ENCODE results near the gene SKI. TPM values are rescaled to one million over a fixed set of nuclear protein-coding genes. Genes with fewer than 3 reads are reported as not detected.

SKI gene
- total and polyA plus RNA-seq, 2 of the 8 experiments (the other 6 are each of a cell fraction or from before 2014, with no cell fraction given) = 8.3 to 87.6 TPM

DNA sequence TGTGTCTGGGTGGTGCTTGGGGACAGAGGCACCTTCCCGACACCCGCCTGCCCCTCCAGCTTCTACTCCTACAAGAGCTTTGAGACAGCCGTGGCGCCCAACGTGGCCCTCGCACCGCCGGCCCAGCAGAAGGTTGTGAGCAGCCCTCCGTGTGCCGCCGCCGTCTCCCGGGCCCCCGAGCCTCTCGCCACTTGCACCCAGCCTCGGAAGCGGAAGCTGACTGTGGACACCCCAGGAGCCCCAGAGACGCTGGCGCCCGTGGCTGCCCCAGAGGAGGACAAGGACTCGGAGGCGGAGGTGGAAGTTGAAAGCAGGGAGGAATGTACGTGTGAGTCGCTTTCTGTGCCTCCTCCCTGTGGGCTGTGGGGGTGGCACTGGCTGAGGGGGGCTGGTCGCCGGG lies 75.7 kb downstream of the SKI start:
- POLR2A ChIA-PET (ENCODE audit: partially characterized antibody) = interaction anchor here (0.8 to 1.8 kb wide), 8 partner anchors 8 to 78 kb away, joined by 3 to 5 read pairs (median 3); no protein-coding TSS in a partner anchor
- peaks cover 10 to 39% of the 10 kb centered on the region in 2 experiments for H4K20me1 ChIP-seq (replicated peaks in 1 of 2; ENCODE audit: control insufficient read depth in 1 of 2, insufficient read depth in 2 of 2, low read length in 2 of 2)
- no peak overlapping the region for H2BK120ac ChIP-seq (replicated peaks; ENCODE audit: low read depth, low read length)
- TF ChIP-seq TBP (IDR thresholded peaks at IDR 0.05; ENCODE audit: low read depth, low read length) = no peak
- TF ChIP-seq POLR2A (IDR thresholded peaks at IDR 0.05; ENCODE audit: control extremely low read depth in 1 of 2, low read depth in 2 of 2, low read length in 2 of 2) = no peak
- TF ChIP-seq POLR2AphosphoS5 (IDR thresholded peaks at IDR 0.05; ENCODE audit: low read depth, low read length) = no peak
- no peak for TF ChIP-seq TCF12 (IDR thresholded peaks at IDR 0.05; ENCODE audit: low read depth, low read length)
- no peak for TF ChIP-seq RXRA (IDR thresholded peaks at IDR 0.05; ENCODE audit: insufficient read depth, low read depth, low read length)
- no peak for TF ChIP-seq ZNF274 (IDR thresholded peaks at IDR 0.05; ENCODE audit: borderline replicate concordance, extremely low read depth, low read length)
- TF ChIP-seq POU5F1 (IDR thresholded peaks at IDR 0.05; ENCODE audit: low read depth, low read length) = no peak
- TF ChIP-seq JUN (IDR thresholded peaks at IDR 0.05; ENCODE audit: low read depth, low read length) = no peak
- TF ChIP-seq TEAD4 (IDR thresholded peaks at IDR 0.05; ENCODE audit: low read depth, low read length) = no peak
- no peak for TF ChIP-seq CBX8 (IDR thresholded peaks at IDR 0.05; ENCODE audit: borderline replicate concordance, low read depth, low read length)
- no peak for TF ChIP-seq CREB1 (IDR thresholded peaks at IDR 0.05)
- TF ChIP-seq SAP30 (IDR thresholded peaks at IDR 0.05; ENCODE audit: insufficient read depth, insufficient replicate concordance, low read length) = no peak
- TF ChIP-seq, protein P1, sequence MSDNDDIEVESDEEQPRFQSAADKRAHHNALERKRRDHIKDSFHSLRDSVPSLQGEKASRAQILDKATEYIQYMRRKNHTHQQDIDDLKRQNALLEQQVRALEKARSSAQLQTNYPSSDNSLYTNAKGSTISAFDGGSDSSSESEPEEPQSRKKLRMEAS (IDR thresholded peaks at IDR 0.05) = no peak
- no peak for TF ChIP-seq SIN3A (conservative IDR thresholded peaks at IDR 0.05 in 1 of 2, IDR thresholded peaks at IDR 0.05 in 1 of 2; ENCODE audit: low read depth in 1 of 2, low read length in 2 of 2)
- TF ChIP-seq BCL11A (IDR thresholded peaks at IDR 0.05; ENCODE audit: low read depth in 2 of 2, low read length in 2 of 2) = no peak

More for the DNA sequence above, 75.7 kb downstream of the SKI start:
- Histone ChIP-seq H3K27me3 (replicated peaks in 1 of 4; ENCODE audit: control insufficient read depth in 3 of 4, extremely low read depth in 1 of 4, insufficient read depth in 3 of 4, low read length in 3 of 4) (no peaks in the 10 kb centered on the region), H2AK5ac (ENCODE audit: low read depth, low read length) (no peak overlapping the region), H3K9ac (replicated peaks in 1 of 4; ENCODE audit: extremely low read depth in 1 of 4, low read depth in 3 of 4, low read length in 3 of 4) (no peak overlapping the region), H3K4me2 (ENCODE audit: insufficient read depth in 1 of 2, low read depth in 2 of 2, low read length in 2 of 2) (no peak overlapping the region), H3K79me2 (ENCODE audit: control insufficient read depth in 1 of 2, insufficient read depth in 2 of 2, low read length in 2 of 2) (peaks cover 0 to 40% of the 10 kb centered on the region in 2 experiments; a peak in 3 of 4 replicates), H2BK20ac (ENCODE audit: low read length) (no peak overlapping the region), H3K4me3 (ENCODE audit: extremely low read depth in 1 of 4, insufficient read depth in 2 of 4, low read depth in 3 of 4, low read length in 4 of 4) (no peak overlapping the region), H2BK5ac (ENCODE audit: low read depth, low read length) (no peak overlapping the region), H2BK15ac (ENCODE audit: low read length) (no peak overlapping the region), H3K9me3 (ENCODE audit: insufficient read depth in 2 of 2, low read depth in 1 of 2, low read length in 1 of 2) (no peaks in the 10 kb centered on the region), H3K56ac (replicated peaks; ENCODE audit: insufficient read length, low read depth, low read length) (no peak overlapping the region), H4K5ac (ENCODE audit: insufficient read length, low read depth, low read length) (no peak overlapping the region), H3K4me1 (replicated peaks in 1 of 4; ENCODE audit: control insufficient read depth in 3 of 4, insufficient read depth in 4 of 4, low read length in 3 of 4) (peaks cover 0 to 3% (median 0%) of the 10 kb centered on the region in 4 experiments; a peak in 3 of 7 replicates), H4K91ac (replicated peaks; ENCODE audit: insufficient read length, low read length) (no peak overlapping the region), H3K18ac (ENCODE audit: extremely low read depth, low read length) (no peak overlapping the region), H3K4ac (replicated peaks; ENCODE audit: insufficient read length, low read depth, low read length) (no peak overlapping the region), H3K23me2 (ENCODE audit: low read depth, low read length) (no peaks in the 10 kb centered on the region), H3K36me3 (ENCODE audit: control insufficient read depth in 2 of 4, insufficient read depth in 4 of 4, low read length in 3 of 4) (peaks cover 6 to 44% (median 27%) of the 10 kb centered on the region in 4 experiments; a peak in 6 of 8 replicates), H3K14ac (ENCODE audit: insufficient read length) (no peak overlapping the region), H3K79me1 (ENCODE audit: low read depth, low read length) (peaks cover 21% of the 10 kb centered on the region), H3K27ac (ENCODE audit: low read depth, low read length) (no peak overlapping the region), H2AFZ (ENCODE audit: low read length) (no peak overlapping the region), H2BK12ac (ENCODE audit: low read depth, low read length) (no peak overlapping the region), H4K8ac (ENCODE audit: extremely low read depth, insufficient read depth, low read length) (no peak overlapping the region), H3K23ac (ENCODE audit: insufficient read length) (no peak overlapping the region)
- no peak for FAIRE-seq
- DNase-seq (ENCODE audit: low read depth in 1 of 2, low spot score in 2 of 2) = no peak
- CTCF ChIA-PET (ENCODE audit: partially characterized antibody) = interaction anchor here (0.9 to 2.2 kb wide), 6 partner anchors 8 to 81 kb away, joined by 3 to 6 read pairs (median 3); no protein-coding TSS in a partner anchor
- WGBS, 2 experiments (ENCODE audit: extremely low coverage in 1 of 2, insufficient coverage in 1 of 2, insufficient read length in 1 of 2, insufficient replicate concordance in 2 of 2, low coverage in 1 of 2, low lambda C conversion rate in 2 of 2, missing lambda C conversion rate in 1 of 2) = 96% methylated on average over 23 of the region's 26 CpGs; no CpG with 5 or more reads in 1 of the 2 experiments

Measured in H1 (cell line).